Measurements from ENCODE around the gene SERAC1.

GRCh38 chr6:158068156-158068892, 99.7 kb downstream of the SERAC1 start:
- TF ChIP-seq EZH2 (IDR thresholded peaks at IDR 0.05; ENCODE audit: borderline replicate concordance, insufficient read depth, low read depth, low read length, poor library complexity, severe bottlenecking) (no peak), CTCF (IDR thresholded peaks at IDR 0.05) (no peak)

Data from B cell (primary cell).